ENCODE data around the gene FAM216A.

Gene FAM216A

DNA sequence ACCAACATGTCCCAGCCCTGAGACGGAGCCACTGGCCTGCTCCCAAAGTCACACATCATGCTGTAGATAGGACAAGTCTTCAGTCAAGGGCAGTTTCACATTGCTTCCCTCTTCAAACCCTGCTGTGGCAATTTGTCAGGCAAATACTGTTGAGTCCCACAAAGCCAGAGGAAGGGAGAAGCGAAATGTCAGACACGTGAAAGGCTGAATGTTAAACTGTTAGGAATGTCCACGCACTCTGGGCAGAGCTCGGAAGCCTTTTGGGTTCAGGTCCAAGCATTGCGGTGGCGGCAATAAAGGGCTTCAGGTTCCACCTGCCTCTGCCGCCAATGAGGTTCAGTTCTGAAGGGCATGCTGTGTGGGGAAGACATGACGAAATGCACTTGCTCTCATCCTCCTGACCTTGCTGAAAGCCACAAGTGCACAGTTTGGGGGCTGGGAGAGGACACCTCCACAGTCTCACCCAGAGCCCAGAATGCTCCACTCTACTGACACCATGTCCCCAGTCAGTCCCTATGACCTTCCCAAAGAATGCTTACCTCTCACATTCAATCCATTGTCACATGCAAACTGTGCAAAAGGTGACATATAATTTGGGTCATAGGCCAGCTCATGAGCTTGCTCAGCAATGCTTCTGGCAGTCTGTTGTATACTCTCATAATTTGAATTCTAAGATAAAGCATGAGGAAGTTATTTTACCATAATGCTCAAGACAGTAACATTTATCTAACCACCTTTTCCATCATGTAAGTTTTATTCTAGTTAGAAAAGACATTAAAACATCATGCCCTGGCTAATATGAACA, 69.2 kb downstream of the FAM216A start:
- DNase-seq (ENCODE audit: extremely low read depth in 1 of 2, low read depth in 1 of 2), result no peak

DNA sequence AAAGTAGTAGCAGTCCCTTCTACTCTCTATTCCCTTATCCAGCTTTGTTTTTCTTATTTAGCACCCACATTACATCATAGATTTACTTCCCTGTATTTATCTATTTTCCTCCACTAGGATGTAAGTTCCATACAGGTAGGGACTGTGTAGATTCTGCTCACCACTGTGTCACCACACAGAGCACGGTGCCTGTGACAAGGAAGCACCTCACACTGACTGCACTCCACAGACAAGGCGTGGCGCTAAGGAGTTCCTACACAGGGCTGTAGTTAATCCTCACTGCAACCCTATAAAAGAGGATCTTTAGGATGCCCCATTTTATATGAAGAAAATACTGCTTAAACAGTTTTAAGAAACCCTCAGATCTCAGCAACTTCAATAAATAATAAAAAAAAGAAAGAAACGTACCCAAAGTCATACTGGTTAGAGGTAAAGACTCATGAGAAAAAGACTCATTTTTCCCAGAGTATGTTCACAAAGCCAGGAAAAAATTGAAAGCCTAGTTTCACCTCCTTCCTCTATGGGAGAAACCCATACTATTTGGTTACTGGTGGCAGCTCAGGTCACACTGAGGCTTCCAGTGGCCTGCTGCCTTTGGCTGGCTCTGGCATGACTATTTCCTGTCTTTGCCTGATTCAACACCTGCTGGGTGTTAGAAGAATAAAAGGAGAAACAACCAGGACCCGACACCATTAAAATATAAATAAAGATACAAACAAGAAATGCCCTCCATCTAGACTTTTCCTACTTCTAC, 70.4 kb downstream of the FAM216A start:
- DNase-seq (ENCODE audit: extremely low read depth in 1 of 2, low read depth in 1 of 2), result no peak
